ENCODE results near the gene OR4E2.
"Not testable (repeated sequence)": the region's sequence is repeated elsewhere in the genome, so short reads cannot be mapped to it uniquely, and the experiment has no call there.

OR4E2 gene

DNA sequence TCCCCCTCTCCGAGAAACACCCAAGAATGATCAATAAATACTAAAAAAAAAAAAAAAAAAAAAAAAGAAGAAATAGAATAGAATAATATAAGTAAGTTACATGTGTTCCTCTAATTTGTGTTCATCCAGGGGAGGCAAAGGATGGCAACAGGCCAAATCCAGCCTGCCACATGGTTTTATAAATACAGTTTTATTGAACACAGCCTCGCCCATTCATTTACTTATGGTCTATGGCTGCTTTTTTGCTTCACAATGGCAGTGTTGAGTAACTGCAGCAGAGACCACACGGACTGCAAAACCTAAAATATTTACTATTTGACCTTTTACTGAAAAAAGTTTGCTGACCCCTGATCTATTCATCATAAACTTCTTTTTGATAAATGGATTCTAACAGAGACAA is 44.9 kb downstream of the OR4E2 start:
- DNase-seq: not testable (repeated sequence)

GRCh38 chr14:21699551-21699950 is 45.9 kb downstream of the OR4E2 start:
- no peak for DNase-seq

DNA sequence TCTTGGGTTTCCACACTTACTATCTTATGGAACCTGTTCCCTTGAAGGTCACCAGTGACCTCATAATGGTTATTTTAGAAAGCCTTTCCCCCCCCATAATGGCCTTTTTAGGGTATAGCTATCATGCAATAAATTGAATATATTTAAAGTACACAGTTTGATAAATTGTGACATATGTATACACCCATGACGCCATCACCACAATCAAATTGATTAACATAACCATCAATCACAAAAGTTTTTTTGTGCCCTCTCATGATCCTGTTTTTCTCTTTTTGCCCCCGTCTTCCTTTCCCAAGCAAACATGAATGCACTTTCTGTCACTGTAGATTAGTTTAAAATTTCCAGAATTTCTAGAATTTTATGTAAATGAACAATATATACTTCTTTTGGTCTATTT is 48.7 kb downstream of the OR4E2 start:
- no peak for DNase-seq

DNA sequence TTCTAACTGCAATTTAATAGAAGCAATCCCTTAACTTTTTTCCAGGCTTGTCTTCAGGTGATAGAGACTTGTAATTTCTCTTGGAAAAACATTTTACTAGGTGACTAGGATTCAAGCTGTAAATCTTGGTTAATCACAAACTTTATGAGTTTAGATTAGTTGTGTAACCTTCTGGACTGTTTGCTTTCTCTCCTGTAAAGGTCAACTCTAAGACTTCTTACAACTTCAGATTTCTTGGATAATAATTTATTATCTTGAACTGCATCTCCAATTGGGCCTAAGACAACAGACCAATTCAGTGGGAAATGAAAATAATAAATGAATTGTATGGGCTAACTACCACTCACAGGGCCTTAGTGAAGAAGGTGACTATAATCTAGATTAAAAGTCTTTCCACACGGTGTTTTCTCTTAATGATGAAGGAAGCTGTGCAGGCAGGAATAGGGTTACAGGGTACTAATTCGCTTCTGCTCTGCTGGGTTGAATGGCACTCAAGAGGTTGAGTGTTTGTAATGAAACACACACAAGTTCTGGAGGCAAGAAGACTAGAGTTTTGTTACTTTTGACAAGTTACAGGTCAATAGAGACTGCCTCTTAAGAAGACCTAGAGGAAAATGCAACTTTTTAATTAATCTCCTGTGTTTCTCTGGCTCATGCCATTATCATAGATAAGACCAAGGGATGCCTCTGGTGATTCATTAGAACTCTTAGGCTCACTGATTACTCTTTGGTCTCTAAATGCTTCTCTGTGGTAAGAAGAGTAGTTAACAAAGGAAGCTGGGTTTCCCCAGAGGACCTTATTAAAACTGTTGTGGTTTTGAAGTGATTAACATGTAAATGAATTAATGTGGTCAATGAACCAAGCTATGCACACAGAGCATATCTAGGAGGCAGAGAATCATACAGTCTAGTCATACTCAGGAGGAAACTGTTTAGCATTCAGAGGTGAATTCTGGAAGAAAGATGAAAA is 50.0 kb downstream of the OR4E2 start:
- DNase-seq: no peak

DNA sequence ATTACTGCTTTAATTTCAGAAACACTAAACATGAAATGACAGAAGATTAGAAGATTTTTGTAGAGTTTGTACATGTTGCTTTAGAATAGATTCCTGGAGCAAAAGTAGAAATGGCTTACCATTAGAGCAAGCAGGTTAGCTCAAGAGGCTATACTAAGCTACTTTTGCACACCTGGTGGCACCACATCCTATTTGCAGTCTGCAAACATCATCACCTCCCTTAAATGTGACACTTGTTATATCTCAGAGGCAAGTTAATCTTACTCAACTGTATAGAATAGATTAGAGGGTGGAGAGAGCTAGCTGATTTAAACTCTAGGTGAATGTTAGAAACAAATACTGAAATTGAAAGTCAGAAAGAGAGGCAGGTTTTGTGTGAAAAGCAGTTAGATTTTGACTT is 50.7 kb downstream of the OR4E2 start:
- no peak for DNase-seq

GRCh38 chr14:21711360-21711961 is 57.8 kb downstream of the OR4E2 start:
- DNase-seq: peak in 1 of 2 donors; percentile 37

- no peak for DNase-seq
These were observed 58.4 kb downstream of the OR4E2 start for GRCh38 chr14:21712036-21712435.

GRCh38 chr14:21714318-21714929 is 60.8 kb downstream of the OR4E2 start:
- no peak for DNase-seq

Measured in hippocampal formation (tissue), 2 donors.